COLO829 (cell line): ENCODE measurements around the gene SLC34A3.
"Not testable (repeated sequence)": the region's sequence is repeated elsewhere in the genome, so short reads cannot be mapped to it uniquely, and the experiment has no call there.

Experiments
- DNase-seq: peaks from one replicate; pipeline ENCODE4 v3.0.0; 2012; ENCODE audit warnings: low spot score

SLC34A3 gene

DNA sequence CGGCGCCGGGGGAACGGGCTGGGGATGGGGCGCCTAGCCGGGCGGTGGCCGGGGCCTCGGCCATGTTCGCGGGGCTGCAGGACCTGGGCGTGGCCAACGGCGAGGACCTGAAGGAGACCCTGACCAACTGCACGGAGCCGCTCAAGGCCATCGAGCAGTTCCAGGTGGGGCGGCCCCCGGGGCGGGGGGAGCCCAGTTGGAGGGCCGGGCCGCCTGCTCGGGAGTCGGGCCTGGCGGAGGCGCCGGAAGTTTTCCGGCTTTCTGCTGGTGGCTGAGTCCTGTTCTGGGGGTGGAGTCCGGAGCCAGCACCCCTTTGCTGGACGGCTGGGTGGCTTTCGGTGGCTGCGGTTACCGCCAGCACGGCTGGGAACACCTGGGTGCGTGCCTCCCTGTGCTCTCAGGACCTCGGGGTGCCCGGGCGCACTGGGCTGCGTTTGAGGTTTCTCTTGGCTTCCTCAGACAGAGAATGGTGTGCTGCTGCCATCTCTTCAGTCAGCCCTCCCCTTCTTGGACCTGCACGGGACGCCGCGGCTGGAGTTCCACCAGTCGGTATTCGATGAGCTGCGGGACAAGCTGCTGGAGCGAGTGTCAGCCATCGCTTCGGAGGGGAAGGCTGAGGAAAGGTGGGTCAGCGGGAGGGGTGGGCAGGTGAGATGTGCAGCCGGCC lies 24.9 kb downstream of the SLC34A3 start:
- DNase-seq, result no peak

DNA sequence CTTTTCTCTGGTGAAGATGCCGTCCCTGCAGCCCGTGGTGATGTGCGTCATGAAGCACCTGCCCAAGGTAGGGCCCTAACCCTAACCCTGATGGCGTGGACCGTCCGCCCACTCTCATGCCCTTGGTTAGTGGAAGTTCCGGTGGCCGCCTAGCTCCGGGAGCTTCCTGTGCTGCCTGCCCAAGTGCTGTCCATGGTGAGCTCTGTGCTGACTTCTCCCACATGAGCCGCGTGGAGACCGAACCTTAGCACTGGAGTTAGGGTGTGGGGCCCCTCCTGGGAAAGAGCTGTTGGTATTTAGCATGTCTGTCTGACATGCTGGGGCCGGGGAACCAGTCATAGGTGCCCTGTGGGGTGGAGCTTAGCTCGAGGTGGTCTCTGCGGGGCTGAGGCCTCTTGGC lies 25.7 kb downstream of the SLC34A3 start:
- no peak for DNase-seq

DNA sequence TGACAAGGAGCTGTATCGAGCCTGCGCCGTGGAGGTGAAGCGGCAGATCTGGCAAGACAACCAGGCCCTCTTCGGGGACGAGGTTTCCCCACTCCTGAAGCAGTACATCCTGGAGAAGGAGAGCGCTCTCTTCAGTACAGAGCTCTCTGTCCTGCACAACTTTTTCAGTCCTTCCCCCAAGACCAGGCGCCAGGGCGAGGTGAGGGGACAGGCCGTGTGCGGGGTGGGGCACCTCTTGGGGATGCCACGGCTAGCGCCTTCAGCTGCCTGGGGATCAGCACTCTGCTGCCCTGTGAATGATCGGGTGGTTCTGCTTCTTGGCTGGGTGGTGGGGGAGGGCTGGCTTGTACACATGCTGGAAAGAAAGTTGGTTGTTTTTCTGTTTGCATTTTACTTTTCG lies 26.2 kb downstream of the SLC34A3 start:
- no peak for DNase-seq

DNA sequence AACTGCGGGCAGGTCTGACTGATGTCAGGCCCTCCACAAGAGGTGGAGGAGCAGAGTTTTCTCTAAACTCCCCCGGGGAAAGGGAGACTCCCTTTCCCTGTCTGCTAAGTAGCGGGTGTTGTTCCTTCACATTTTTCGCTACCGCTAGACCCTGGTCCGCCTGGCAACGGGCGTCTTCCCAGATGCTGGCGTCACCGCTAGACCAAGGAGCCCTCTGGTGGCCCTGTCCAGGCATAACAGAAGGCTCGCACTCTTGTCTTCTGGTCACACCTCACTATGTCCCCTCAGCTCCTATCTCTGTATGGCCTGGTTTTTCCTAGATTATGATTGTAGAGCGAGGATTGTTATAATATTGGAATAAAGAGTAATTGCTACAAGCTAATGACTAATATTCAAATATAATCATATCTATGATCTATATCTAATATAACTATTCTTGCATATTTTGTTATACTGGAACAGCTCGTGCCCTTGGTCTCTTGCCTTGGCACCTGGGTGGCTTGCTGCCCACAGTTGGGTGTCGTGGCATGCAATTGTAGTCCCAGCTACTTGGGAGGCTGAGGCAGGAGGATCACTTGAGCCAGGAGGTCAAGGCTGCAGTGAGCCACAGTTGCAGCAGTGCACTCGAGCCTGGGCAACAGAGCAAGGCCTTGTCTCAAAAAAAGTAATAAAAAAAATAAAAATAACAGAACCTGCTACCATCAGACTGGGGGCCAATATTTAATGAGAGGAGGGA lies 31.6 kb downstream of the SLC34A3 start:
- DNase-seq, result not testable (repeated sequence)

DNA sequence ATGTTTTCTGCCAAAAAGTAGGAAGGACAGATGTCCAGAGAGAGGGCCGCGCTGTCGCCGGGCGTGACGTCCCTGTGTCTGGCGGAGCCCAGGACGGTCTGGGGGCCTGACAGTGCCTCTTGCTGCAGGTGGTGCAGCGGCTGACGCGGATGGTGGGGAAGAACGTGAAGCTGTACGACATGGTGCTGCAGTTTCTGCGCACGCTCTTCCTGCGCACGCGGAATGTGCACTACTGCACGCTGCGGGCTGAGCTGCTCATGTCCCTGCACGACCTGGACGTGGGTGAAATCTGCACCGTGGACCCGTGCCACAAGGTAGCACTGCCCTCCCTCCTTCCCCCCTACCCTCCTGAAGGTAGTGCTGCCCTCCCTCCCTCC lies 32.2 kb downstream of the SLC34A3 start:
- no peak for DNase-seq

DNA sequence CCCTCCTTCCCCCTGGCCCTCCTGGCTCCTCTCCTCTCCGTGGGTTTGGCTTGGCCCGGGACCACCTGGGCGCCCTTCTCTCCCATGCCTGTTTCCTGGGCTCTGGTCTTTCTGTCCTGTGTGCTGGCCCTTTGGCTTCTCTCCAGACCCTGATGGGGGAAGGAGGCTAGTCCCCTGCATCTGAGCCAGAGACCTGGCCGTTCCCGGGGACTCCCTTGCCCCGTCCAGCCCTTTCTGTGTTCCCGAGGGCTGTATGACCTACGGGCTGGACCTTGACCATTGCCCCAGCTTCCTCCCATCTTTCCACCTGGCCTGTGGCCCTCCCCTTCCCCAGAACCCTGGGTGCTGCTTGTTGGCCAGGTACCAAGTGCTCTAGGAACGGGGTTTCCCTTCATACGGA lies 32.8 kb downstream of the SLC34A3 start:
- DNase-seq, result no peak

DNA sequence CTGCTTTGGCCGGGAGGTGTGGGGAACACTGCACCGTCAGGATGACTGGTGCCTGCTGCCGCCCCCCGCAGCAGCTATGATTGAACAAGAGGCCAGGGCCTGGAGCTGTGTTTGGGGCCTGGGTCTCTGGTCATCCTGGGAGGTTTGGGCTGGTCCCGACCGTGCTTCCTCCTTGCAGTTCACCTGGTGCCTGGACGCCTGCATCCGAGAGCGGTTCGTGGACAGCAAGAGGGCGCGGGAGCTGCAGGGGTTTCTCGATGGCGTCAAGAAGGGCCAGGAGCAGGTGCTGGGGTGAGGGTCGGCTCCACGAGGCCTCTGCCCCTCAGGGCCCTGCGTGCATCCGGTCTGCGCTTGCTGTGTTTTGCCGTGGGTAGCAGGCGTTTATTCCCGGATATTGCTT lies 33.4 kb downstream of the SLC34A3 start:
- no peak for DNase-seq

DNA sequence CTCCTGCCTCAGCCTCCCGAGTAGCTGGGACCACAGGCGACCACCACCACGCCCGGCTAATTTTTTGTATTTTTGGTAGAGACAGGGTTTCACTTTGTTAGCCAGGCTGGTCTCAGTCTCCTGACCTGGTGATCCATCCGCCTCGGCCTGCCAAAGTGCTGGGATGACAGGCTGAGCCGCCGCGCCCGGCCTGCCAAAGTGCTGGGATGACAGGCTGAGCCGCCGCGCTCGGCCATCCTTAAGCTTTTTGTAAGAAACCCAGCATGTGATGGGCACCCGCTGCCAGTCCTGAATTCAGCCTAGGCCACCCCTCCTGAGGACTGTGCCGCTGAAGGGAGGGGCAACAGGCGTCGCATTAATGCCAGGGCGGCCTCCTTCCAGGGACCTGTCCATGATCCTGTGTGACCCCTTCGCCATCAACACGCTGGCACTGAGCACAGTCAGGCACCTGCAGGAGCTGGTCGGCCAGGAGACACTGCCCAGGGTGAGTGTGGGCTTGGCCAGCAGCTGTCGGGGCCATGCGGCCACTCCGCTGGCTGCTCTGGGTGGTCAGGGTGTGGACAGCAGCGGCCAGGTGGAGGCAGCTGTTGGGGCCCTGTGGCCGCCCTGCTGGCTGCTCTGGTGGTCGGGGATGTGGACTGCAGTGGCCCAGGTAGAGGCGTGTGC lies 34.9 kb downstream of the SLC34A3 start:
- DNase-seq, result no peak

DNA sequence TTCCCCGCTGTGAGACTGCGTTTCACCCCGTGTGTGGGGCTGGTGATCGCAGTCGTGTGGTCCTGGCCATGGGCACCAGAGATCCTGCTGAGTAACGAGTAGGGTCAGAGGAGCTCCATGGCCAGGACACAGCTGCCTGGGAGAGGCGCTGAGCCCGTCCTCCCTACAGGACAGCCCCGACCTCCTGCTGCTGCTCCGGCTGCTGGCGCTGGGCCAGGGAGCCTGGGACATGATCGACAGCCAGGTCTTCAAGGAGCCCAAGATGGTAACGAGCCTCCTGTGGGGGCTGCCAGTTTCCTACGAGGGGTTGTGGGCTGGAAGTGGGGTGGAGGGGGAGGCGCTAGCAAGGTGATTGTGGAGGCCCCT lies 35.4 kb downstream of the SLC34A3 start:
- DNase-seq, result no peak

DNA sequence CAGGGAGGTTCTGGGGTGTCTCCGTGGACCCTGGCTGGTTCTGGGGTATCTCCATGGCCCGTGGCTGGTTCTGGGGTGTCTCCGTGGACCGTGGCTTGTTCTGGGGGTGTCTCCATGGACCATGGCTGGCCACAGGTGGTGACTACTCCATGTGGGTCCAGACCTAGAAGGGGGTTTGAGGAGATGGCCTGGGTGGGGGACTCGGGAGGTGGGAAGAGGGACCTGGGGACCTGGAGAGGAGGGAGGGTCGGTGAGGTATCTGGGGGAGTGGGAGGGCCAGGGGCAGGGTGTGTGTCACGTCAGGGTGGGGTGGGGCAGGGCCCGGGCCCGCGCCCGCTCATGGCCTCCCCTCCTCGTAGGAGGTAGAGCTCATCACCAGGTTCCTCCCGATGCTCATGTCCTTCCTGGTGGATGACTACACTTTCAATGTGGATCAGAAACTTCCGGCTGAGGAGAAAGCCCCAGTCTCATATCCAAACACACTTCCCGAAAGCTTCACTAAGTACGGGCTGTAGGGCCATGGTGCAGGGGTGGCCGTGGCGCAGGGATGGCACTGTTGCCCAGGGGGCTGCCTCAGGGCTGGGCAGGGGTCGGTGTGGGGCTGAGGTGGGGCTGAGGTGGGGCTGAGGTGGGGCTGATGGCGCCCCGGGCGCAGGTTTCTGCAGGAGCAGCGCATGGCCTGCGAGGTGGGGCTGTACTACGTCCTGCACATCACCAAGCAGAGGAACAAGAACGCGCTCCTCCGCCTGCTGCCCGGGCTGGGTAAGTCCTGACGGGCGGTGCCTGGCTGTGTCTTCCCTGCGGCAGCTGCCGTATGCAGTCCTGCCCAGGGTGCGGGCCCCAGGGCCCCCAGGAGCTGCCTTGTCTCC lies 36.1 kb downstream of the SLC34A3 start:
- no peak for DNase-seq

DNA sequence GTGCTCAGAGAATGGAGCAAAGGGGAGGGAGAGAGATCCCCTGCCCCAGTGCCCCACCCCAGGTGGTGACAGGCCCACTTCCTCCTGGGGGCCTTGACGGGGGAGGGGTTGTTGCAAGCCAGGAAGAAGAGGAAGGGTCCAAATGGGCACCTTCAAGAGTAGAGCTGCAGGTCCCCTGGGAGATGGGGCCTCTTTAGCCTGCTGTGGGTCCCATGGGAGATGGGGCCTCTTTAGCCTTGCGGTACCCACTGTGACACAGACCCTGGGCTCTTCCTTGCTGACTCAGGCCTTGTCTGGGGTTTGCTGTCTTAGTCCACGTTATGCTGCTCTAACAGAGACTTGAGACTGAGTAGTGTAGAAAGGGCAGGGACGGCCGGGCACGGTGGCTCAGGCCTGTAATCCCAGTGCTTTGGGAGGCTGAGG lies 37.2 kb downstream of the SLC34A3 start:
- no peak for DNase-seq

DNA sequence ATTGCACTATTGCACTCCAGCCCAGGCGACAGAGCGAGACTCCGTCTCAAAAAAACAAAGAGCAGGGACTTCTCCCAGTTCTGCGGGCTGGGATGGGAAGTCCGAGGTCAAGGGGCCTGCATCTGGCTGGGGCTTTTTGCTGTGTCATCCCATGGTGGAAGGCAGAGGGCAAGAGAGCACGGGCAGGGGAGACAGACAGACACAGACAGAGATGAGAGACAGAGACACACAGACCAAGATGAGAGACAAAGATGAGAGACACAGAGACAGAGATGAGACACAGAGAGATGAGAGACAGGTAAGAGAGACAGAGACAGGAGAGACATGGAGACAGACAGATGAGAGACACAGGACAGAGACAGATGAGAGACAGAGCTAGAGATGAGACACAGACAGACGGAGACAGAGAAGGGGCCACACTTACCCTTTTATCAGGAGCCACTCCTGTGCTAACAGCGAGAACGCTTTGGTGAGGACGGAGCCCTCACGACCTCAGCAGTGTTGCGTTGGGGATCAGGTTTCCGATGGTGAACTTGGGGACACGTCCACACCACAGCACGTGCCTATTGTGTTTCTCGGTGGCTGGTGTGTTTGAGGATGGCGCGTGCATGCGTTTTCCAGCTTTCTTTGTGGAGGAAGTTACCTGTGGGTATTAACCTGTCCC lies 38.0 kb downstream of the SLC34A3 start:
- no peak for DNase-seq

DNA sequence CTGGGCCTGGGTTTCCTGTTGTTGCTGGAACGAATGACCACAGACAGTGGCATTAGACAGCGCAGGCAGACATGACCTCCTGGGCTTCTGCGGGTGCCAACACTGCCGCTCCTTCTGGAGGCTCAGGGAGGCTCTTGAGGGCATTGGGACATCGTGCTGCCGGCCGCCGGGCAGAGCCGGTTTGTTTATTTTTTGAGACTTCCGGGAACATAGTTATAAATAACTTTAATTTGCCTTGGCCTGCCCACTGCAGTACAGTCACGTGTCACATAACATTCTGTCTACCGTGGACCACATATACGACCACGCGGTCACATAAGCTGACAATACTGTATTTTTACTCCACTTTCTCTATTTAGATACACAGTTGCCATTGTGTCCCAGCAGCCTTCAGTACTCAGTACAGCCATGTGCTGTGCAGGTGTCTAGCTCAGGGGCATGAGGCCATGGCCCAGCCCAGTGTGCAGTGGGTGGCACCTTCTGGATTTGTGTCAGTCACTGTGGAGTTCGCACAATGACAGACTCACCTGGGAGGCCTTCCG lies 38.6 kb downstream of the SLC34A3 start:
- peak; percentile 55 for DNase-seq

DNA sequence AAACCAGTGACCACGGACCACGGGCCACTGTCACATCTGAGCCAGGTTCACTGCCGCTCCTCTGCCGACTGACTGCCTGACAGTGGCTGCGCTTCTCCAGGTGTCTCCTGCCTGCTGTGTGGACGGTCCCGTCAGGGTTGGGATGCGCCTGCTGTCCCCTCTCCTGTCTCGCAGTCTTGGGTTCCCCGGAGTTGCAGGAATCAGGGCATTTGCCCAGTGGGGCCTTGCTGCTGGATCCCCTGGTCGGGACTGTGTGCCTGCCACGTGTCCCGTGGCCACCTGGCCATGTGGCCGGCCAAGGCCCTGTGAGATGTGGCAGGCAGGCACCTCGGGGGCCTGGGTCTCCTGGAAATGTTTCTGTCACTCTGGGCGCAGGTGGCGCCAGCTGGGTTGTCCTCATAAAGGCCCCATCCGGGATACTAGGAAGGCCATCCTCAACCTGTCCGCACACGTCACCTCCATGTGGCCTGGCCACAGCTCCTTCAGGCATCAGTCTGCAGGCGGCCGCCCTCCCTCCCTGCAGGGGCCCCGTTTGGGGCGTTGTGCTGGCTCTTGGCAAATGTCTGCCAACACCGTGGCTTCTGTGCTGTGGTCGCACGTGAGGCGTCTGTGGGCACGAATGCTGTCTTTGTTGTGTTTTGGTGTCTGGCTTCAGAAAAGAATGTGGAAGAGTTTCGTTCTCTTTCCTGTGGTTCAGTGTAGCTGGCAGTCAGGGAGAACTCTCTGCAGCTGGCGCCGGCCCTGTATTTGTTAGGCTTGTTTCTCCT lies 40.4 kb downstream of the SLC34A3 start:
- no peak for DNase-seq

DNA sequence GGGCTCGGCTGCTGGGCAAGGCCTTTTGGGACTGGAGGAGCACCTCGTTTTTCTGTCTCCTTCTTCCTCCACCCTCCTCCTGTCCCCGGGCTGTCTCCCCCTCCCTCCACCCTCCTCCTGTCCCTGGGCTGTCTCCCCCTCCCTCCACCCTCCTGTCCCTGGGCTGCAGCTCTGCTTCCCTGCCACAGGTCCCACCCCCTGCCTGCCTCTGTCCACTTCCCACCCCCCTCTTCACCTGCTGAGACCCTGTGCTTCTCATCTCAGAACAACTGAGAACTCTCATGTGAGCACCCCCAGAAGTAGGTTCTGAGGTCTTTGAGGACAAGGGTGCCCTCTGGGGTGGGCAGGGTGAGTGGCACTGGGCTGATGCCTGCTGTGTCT lies 41.0 kb downstream of the SLC34A3 start:
- DNase-seq, result no peak

DNA sequence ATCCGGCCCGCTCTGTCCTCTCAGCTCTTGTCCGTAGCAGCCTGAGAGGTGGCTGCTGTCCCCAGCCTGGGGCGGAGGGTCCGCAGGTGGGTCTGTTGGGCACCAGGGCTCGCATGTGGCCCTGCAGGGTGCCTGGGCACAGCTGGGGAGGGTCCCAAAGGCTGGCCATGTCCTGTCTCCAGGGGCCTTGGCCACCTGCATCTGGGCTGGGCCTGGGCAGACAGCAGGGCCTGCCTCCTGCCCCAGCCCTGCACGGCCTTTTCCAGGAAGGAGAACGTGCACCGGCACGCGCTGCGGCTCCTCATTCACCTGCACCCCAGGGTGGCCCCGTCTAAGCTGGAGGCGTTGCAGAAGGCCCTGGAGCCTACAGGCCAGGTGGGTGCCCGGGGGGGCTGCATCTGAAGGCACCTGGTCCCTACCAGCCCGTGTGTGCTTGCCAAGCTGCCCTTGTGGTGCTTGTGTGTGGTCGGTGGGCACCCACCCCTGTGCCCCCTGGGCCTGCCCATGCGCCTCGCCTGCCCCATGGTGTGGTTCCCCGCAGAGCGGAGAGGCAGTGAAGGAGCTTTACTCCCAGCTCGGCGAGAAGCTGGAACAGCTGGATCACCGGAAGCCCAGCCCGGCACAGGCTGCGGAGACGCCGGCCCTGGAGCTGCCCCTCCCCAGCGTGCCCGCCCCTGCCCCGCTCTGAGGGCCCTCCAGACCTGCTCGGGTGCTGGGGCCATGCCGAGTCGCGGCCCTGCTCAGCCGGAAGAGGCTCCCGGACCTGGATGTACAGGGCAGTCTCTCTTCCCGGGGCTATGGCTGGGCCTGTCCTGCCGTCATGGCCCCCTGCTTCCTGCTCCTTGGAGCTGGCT lies 41.8 kb downstream of the SLC34A3 start:
- no peak for DNase-seq

DNA sequence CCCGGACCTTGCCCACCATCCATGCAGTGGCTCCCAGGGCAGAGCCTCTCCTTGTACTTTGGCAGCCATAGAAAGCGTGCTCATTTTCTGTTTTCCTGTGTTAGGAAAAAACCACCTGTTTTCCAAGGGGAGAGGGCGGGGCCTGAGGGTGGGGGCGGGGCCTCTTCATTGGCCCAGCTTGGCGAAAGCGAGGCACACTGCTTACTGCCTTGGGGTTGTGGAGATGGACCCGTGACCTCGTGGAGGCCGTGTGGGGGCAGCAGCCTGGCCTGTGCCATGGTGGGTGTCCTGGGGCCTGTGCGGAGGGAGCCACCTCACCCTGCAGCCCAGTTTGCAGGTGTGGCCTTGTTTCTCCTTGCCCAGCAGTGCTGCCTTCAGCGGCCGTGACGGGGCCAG lies 42.4 kb downstream of the SLC34A3 start:
- DNase-seq, result no peak

DNA sequence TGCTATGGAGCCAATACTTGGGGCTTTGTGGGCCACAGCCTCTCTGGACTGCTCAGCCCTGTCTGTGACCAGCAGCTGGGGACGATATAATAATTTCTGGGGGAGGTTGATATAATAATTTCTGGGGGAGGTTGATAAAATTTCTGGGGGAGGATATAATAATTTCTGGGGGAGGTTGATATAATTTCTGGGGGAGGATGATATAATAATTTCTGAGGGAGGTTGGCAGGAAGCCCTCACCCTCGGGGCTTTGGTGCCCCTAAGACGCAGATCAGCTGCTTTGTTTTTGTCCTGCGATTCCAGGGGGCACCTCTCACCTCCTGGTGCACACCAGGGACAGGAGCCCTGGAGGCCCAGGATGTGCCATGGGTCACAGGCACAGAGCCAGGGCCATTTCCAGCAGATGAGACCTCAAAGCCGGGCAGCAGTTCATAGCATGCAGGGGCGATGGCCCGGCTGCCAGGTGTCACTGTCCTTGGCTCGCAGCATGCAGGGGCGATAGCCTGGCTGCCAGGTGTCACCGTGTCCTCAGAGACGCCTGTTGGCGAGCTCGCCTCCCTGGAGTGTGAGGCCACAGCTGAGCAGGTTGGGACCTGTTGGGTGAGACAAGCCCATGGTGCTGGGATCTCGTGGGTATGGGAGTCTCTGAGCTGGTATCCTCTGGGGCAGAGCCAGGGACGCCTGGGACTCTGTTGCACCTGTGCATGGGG lies 43.1 kb downstream of the SLC34A3 start:
- DNase-seq, result no peak

DNA sequence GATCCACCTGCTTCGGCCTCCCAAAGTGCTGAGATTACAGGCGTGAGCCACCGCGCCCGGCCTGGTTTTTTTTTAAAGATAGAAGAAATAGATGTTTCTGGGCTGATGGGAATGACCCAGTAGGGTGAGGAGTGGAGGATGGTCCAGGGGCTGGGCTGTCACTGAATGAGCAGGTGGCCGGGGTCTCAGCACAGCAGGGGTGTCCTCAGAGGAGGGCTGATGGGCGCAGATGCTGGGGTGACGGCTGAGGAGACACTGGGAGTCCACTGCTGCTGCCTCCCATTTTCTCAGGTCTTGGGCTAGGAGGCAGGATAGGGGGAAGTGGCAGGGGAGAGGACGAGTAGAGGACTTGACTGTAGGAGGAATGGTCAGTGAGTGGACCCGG lies 44.5 kb downstream of the SLC34A3 start:
- DNase-seq, result no peak
